HG02610 (cell line): ENCODE results near the gene GGACT.
"Not testable (repeated sequence)": the region's sequence is repeated elsewhere in the genome, so short reads cannot be mapped to it uniquely, and the experiment has no call there.

ENCODE experiments used
- ATAC-seq: cut with Tn5 transposase; IDR thresholded peaks from one replicate; pipeline ENCODE4 v1.9.1; 2021; ENCODE audit warnings: mild to moderate bottlenecking, moderate library complexity; ENCODE audit not compliant: unreplicated experiment

GGACT gene

GRCh38 chr13:100532090-100532766 lies 56.4 kb downstream of the GGACT start:
- ATAC-seq = no peak

DNA sequence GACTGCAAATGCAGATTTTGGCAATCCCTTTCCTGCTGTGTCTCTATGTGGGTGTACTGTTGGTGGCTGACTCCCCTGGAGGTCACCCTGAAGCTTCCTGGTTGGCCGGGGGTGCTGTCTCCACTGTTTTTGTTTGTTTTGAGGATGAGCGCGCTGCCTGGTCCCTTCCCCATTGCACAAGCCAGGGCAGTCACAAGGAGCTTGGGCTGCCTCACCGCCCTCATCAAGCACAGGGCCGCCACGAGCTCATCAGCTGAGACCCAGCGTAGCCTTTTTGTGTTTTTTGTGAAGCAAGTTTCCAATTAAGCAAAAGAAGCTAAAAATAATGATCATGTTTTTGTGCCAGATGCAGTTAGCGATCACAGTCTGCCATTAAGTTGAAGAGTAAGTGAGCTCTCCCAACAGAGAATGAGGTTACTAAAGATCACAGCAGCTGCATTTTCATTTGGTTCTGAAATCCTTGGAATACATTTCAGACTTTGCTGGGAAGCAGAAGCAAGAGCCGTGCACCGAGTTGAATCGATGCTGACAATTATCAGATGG lies 57.8 kb downstream of the GGACT start:
- ATAC-seq = no peak

- ATAC-seq = no peak
Observed at GRCh38 chr13:100529666-100530377, 58.8 kb downstream of the GGACT start.

DNA sequence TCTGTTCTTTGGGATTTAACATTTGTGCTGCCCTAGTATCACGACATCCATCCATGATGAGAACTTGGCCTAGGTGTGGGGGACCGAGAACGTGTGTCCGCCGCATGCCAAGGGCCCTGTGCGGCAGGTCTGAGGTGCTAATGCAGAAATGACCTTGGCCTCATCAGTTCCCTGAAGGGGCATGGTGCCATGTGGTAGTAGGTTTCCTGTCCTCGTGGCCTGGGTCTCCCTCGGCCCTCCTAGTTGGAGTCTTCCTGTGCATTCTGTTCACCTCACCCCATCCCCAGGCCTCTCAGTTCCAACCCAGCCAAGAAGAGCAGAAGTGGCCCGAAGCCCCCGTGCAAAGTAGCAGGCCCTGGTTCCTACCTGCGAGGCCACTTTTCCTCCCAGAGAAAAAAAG lies 59.8 kb downstream of the GGACT start:
- no peak for ATAC-seq

DNA sequence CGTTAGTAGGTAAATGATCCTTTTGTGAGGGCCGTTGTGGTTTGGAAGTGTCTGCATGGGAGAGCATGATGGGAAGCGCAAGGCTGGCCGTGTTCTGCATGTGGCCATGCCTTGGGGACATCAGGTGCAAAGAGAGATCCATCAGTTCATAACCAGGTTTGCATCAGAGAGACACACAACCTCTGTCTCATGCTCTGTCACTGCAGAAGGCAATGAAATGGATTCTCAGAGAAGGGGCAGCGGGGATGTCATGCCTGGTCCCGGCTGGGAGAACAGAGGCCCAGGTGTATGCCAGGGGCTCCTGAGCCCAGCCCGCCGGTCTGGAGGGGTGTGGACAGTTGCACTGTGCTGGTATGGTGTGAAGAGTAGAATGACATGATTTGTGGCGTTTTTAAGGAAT lies 60.2 kb downstream of the GGACT start:
- ATAC-seq = no peak

GRCh38 chr13:100527644-100528043 lies 60.9 kb downstream of the GGACT start:
- ATAC-seq = no peak

GRCh38 chr13:100526318-100527000 lies 62.1 kb downstream of the GGACT start:
- no peak for ATAC-seq

DNA sequence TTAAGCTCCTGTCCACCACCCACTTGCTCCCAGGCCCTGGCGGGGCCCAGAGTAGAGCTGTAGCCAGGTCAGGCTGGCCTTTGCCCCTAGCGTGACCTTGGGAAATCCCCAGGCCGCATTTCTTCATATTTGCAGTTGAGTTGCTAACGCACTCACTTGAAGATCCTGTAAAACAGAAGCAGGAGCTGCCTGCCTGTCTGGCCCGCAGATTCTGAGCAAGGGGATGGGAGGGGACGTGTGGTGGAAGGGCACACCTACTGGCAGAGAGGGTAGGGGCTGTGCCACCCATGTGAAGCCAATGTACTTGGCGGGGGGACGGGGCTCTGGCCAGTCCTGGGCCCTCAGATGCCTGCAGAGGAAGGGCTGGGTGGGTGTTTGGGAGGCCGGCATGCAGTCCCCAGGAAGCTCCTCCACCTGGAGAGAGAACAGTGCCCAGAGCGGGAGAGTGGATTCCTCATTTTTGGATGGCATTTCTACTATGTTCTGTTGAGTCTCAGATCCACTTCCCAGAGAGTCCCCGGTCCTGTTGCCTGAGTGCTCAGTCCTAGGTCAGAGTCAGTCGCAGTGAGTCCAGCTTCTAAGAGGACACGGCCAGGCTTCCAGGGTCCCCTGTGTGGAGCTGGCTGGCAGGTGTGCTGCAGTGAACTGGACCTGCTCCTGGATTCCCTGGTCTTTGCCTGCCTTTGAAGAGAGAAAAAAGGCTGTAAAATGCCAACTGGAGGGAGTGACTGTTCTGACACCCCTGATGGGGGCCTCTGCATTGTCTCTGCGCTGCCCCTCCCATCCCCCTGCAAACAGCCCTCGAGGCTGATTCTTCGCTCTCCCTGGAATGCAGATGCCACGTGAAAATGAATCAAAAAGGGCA lies 62.9 kb downstream of the GGACT start:
- no peak for ATAC-seq

- ATAC-seq = not testable (repeated sequence)
Observed at GRCh38 chr13:100524688-100525087, 63.9 kb downstream of the GGACT start.

DNA sequence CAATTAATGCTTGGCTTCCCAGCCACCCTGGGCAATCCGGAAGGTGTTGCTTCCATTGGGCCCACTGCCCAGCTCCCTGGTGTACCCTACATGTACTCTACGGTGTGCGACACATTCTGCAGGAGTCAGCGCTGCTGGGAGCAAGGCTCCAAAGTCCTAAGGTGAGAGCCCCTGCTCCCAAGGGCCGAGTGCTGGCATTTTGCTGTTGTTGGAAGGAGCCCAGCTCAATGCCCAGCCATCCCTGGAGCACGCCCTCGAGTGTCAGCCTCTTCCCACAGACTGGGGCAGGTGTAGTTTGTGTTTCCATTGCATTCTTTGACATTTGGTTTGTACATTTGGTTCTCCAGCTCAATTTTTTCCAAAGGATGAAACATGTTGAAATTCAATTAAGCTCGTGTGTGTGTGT lies 64.6 kb downstream of the GGACT start:
- no peak for ATAC-seq

DNA sequence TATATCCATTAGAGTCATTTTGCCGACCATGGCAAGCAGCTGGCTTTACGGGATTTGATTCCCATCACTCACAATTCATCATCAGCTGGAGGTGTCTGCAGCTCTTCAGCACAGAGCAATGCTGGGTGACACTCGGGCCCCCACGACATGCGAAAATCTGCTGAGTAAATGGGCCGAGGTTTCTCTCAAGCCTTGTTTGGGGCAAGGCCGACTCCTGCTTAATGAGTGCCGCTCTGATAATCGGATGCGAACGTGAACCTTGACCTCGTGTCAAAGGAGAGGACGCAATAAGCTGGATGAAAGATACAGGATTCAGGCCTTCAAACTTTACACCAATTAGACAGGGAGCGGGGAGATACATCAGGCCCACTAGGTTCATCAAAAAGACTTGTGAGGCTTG lies 65.2 kb downstream of the GGACT start:
- no peak for ATAC-seq

DNA sequence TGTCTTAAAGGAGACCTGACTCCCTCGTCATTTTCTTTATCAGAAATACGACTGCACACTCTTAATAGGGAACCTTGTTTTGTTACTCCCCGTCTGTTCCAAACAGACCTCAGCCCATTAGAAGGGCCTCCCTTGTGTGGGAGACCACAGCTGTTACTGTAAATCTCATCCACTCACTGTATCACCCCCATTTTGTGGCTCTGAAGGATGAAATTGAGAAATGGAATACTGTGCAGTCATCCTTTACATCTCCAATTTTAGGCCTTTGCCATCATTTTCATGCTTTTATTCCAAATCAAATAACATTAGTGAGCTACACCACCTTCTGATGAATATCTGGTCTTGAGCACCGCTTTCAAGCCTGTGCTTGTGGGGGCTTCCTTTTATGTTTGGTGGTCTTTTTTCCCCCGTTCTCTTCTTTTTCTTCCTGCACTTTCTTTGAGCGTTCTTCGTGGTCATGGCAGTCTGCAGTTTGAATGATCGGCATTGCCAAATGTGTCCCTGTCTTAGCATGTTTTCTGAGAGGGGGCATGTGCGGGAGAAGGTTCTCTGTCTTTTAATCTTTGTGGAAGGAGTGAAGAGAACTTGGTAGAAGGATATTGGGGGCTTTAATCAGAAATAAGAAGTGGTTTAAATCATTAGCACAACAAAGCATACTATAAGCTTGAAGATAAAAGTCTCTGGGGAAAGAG lies 65.8 kb downstream of the GGACT start:
- ATAC-seq = no peak

DNA sequence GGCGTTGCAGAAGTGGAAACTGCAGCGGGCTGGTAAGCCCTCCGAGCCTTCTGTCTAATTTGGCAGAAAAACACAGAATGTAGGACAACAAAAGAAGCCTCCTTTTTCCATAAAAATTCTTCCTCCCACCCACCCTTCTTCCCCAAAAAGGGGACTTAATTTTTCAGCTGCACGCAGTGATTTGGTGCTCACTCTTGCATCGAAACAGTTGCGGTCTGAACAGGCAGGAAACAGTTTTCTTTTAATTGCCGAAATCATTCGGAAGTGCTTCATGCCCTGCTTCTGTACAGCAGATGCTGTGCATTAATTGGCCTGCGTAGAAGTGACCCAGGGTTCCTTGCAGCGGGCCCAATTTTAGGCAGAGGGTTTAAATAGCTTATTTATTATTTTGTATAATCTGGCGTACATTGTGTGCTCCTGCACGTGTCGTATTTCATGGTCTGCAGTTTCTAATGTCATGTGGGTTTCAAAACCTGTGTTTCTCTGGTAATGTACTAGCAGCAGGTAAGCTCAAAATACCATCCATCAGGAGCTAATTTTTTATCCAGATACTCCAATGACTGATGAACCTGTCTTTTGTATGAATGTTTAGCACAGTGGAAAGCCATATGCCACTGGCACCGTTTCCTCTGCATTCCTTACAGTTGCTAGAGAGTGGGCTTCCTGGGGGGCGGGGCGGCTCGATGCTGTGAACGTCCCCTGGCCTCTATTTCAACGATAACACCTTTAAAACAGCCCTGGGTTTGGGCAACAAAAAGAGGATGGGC lies 66.6 kb downstream of the GGACT start:
- ATAC-seq = no peak

DNA sequence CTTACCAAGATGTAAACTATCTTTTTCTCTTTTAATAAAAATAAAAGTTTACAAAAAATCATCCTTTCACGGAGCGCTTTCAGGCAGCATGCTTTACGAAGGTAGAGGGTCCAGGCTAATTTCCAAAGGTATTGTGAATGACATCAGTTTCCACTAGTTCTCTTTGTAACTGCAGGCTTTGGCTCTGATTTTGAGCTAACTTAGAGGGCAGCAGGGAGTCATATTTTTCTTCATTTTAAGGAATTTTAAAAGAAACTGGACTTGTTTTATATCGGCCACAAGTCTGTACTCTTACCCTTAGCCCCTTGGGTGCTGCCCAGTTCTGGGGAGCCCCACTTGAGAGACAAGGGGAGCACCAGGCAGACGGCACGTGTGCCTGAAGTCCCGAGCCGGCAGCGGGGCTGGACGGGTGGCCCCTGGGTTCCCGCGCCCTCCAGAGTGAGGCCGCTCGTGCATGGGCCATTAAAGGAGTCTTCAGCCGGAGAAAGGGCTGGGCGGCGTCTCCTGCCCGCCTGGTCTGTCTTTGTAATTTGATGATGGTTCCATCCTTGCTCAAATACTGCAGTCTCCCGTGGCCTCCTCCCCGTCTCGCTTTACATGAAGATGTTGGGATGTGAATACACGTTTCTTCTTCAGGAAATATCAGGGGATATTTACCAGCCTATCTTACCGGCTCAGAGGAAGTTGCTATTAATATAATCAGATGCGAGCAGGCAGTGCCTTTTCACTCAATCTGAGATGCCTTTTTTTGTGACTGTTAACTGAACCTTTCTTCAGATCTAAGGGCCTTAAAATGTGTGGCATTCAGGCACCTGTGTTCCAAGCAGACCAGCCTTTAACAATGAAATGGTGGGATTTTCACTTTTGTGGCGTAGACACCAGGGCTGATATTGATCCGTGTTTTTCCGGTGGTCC lies 67.4 kb downstream of the GGACT start:
- no peak for ATAC-seq

DNA sequence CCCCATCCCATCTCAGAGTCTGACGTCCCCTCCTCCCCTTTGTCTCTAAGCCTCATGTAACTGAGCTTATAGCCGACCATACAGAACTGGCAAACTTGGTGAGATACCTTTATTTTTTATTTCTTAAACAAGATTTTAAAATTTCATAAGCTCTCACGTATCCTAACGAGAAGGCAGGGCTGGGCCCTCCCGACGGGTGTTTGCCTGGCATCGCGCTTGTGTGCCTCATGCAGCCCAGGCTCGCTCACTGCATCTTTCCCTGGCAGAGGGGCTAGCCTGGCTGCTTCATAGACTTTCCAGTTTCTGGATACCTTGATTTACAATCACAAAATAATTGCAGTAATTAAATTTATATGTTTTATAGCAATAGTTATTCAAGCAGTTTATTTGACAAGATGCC lies 69.0 kb downstream of the GGACT start:
- ATAC-seq = no peak

DNA sequence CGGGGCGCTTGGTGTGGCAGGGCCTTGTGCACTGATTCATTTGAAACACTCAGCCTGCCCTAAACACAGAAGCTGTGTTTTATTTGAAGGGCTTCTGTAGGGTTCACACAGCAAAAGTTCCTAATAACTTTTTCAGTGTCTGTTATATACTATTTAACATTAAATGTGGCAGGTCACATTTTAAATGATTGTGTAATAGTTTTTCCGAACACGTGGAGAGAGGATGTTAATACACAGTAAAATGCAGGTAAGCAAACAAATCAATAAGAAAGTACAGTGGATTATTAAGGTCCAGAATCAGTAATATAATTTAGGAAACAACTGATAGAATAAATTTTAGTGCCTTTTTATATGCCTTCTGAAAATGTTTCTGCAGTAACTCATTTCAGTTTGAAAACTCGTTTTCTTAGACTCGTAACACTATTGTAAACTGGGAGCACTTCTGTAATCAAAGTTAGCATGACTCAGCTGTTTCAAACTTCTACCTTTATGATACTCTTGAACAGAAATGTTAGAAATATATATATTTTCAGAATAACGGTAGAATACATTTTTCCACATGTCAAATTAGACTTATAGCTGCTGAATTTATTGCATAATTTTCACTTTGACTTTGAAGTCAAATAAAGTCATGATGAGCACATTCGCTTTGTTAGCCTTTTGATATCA lies 70.1 kb downstream of the GGACT start:
- ATAC-seq = no peak

DNA sequence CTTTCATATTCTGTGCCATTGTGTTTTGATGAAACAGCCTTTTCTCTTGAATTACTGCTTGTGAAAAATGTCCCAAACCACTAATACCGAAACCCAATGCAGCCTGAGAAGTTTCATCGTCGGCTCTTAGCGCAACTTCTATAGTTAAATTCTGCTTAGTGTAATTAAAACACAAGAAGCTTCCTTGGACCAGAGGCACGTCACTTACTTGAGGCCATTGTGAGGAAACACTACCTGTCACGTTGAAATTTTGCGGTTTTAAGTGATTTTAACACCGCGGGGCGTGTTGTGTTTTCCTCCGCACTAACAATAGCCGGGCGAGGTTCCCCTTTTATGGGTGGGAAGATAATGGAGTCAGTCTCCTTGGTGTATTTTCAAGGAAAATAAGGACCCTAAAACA lies 70.9 kb downstream of the GGACT start:
- ATAC-seq = no peak

- ATAC-seq = no peak
Observed at GRCh38 chr13:100517135-100517534, 71.5 kb downstream of the GGACT start.
